ENCODE data around the gene TCAP.

DNA sequence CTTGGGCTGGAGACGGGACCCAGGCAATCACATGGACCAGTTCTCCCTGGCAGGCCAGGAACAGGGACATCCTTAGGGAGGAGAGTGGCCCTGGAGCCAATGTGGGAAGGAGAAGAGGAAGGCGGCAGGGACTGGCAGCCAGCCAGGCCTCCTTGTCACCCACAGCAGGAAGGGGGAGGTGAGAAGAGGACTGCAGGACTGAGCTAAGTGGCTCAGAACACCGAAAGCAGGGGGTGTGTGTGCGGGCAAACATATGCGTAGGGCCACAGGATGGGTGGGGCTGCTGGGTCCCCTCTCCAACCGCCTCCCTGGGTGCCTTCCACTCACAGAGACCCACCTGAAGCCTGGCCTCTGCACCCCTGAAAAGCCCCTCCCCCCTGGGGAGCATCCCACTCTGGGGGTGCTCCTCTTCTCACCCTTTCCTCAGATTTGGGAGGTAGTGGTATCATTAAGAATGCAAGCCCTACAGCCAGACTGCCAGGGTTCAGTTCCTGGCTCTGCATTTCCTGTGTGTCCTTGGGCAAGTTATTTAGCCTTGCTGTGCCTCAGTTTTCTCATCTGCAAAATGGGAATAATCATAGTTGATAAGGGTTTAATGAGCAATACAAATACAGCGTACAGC, 11.2 kb downstream of the TCAP start:
- TF ChIP-seq, protein P1, sequence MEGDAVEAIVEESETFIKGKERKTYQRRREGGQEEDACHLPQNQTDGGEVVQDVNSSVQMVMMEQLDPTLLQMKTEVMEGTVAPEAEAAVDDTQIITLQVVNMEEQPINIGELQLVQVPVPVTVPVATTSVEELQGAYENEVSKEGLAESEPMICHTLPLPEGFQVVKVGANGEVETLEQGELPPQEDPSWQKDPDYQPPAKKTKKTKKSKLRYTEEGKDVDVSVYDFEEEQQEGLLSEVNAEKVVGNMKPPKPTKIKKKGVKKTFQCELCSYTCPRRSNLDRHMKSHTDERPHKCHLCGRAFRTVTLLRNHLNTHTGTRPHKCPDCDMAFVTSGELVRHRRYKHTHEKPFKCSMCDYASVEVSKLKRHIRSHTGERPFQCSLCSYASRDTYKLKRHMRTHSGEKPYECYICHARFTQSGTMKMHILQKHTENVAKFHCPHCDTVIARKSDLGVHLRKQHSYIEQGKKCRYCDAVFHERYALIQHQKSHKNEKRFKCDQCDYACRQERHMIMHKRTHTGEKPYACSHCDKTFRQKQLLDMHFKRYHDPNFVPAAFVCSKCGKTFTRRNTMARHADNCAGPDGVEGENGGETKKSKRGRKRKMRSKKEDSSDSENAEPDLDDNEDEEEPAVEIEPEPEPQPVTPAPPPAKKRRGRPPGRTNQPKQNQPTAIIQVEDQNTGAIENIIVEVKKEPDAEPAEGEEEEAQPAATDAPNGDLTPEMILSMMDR (IDR thresholded peaks at IDR 0.05; ENCODE audit: low read depth, low read length): no peak
- TF ChIP-seq EZH2phosphoT487 (IDR thresholded peaks at IDR 0.05; ENCODE audit: low read depth): no peak

Measured in OCI-LY3 (cell line).